Measurements from ENCODE around the gene DBX1.

DNA sequence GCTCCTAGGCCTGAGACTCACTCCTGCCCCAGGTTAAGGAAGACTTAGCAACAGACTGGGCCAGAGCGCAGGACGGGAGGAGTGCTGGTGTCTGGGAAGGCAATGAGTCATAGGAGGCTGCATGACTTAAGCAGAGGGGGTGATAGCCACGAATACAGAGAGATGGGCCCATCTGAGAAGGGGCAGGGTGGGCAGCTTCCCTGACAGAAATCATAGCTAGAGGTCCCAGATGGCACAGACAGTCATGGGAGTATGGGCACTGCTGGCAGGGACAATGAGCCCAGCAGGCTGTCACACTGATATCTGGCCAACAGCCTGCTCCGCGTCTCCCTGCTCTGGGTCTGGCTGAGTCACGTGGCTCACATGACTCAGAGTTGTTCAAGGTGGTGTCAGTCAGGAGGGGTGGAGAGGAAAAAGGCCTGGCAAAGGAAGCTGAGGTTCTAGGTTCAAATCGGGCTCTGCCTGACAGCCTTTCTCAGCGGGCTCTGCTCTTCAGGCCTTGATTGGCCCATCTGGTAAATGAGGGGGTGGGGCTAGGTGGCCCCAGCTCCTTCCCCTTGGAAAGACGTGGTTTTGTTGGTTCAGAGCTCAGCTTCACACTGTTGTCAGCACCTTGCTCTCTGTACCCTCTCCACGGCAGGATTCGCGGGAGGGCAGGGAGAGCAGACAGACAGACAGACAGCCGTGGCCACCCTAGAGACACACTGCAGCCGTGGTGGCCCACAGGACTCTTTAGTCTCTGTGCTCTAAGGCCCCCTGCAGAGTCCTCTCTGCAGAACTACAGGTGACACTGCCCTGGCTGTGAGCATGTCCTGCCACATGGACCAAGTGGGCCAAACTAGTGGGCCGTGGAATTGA lies 47.8 kb downstream of the DBX1 start:
- TF ChIP-seq, protein P1, sequence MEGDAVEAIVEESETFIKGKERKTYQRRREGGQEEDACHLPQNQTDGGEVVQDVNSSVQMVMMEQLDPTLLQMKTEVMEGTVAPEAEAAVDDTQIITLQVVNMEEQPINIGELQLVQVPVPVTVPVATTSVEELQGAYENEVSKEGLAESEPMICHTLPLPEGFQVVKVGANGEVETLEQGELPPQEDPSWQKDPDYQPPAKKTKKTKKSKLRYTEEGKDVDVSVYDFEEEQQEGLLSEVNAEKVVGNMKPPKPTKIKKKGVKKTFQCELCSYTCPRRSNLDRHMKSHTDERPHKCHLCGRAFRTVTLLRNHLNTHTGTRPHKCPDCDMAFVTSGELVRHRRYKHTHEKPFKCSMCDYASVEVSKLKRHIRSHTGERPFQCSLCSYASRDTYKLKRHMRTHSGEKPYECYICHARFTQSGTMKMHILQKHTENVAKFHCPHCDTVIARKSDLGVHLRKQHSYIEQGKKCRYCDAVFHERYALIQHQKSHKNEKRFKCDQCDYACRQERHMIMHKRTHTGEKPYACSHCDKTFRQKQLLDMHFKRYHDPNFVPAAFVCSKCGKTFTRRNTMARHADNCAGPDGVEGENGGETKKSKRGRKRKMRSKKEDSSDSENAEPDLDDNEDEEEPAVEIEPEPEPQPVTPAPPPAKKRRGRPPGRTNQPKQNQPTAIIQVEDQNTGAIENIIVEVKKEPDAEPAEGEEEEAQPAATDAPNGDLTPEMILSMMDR (IDR thresholded peaks at IDR 0.05; ENCODE audit: insufficient read depth, low read depth, low read length), result no peak
- TF ChIP-seq EZH2 (IDR thresholded peaks at IDR 0.05; ENCODE audit: insufficient read depth, low read length), result no peak
